ENCODE results near the gene CD300LD. TPM values are rescaled to one million over a fixed set of nuclear protein-coding genes. Genes with fewer than 3 reads are reported as not detected.

CD300LD gene
- total and polyA plus RNA-seq, 2 of the 8 experiments (the other 6 are each of a cell fraction or from before 2014, with no cell fraction given) = not detected

GRCh38 chr17:74585711-74586110, 6.4 kb downstream of the CD300LD start (continued):
- TF ChIP-seq SAP30 (IDR thresholded peaks at IDR 0.05; ENCODE audit: insufficient read depth, insufficient replicate concordance, low read length) = no peak
- no peak for TF ChIP-seq KDM1A (IDR thresholded peaks at IDR 0.05; ENCODE audit: borderline replicate concordance, low read length)

All from H1 (cell line).